ENCODE data around the gene OSM. TPM values are rescaled to one million over a fixed set of nuclear protein-coding genes. Genes with fewer than 3 reads are reported as not detected.

OSM gene
- total RNA-seq, 6 experiments from 2014 or later, result not detected

- H3K27me3 Mint-ChIP-seq (ENCODE audit: insufficient read depth), result peaks cover 38% of the 10 kb centered on the region
- H3K4me3 Mint-ChIP-seq, result no peak overlapping the region
- no peak for DNase-seq
- TF ChIP-seq CTCF (IDR thresholded peaks at IDR 0.05), result no peak
- no peak overlapping the region for H3K27ac Mint-ChIP-seq
- H3K4me1 Mint-ChIP-seq (ENCODE audit: low read depth), result peaks cover 18% of the 10 kb centered on the region
- H3K36me3 Mint-ChIP-seq (ENCODE audit: low read depth), result peaks cover 7% of the 10 kb centered on the region
- peaks cover 6% of the 10 kb centered on the region for H3K9me3 Mint-ChIP-seq
Measured at GRCh38 chr22:30222321-30222720, 44.3 kb downstream of the OSM start.

GRCh38 chr22:30221121-30221992, 45.3 kb downstream of the OSM start:
- H3K9me3 Mint-ChIP-seq, result peaks cover 6% of the 10 kb centered on the region
- H3K4me3 Mint-ChIP-seq, result no peak overlapping the region
- no peak for TF ChIP-seq CTCF (IDR thresholded peaks at IDR 0.05)
- peaks cover 7% of the 10 kb centered on the region for H3K36me3 Mint-ChIP-seq (ENCODE audit: low read depth)
- no peak overlapping the region for H3K27ac Mint-ChIP-seq
- H3K4me1 Mint-ChIP-seq (ENCODE audit: low read depth), result peaks cover 18% of the 10 kb centered on the region
- DNase-seq, result no peak
- H3K27me3 Mint-ChIP-seq (ENCODE audit: insufficient read depth), result peaks cover 36% of the 10 kb centered on the region

GRCh38 chr22:30220338-30221012, 46.2 kb downstream of the OSM start:
- Mint-ChIP-seq H3K27ac (no peak overlapping the region), H3K4me1 (ENCODE audit: low read depth) (peaks cover 18% of the 10 kb centered on the region)

GRCh38 chr22:30219668-30220278, 46.9 kb downstream of the OSM start:
- H3K36me3 Mint-ChIP-seq (ENCODE audit: low read depth), result peaks cover under 1% of the 10 kb centered on the region; the same call in 1 of the 2 replicates
- H3K9me3 Mint-ChIP-seq, result no peaks in the 10 kb centered on the region; the same call in 1 of the 2 replicates
- DNase-seq, result no peak
- no peak overlapping the region for H3K4me3 Mint-ChIP-seq
- peaks cover 18% of the 10 kb centered on the region for H3K4me1 Mint-ChIP-seq (ENCODE audit: low read depth)
- no peak overlapping the region for H3K27ac Mint-ChIP-seq
- no peak for TF ChIP-seq CTCF (IDR thresholded peaks at IDR 0.05)
- H3K27me3 Mint-ChIP-seq (ENCODE audit: insufficient read depth), result peaks cover 42% of the 10 kb centered on the region

More at GRCh38 chr22:30220338-30221012, 46.2 kb downstream of the OSM start:
- Mint-ChIP-seq H3K9me3 (peaks cover 6% of the 10 kb centered on the region), H3K36me3 (ENCODE audit: low read depth) (peaks cover 7% of the 10 kb centered on the region), H3K27me3 (ENCODE audit: insufficient read depth) (peaks cover 36% of the 10 kb centered on the region), H3K4me3 (no peak overlapping the region)
- no peak for TF ChIP-seq CTCF (IDR thresholded peaks at IDR 0.05)
- no peak for DNase-seq

- Mint-ChIP-seq H3K4me3 (no peak overlapping the region), H3K27ac (no peak overlapping the region), H3K4me1 (ENCODE audit: low read depth) (peaks cover 12% of the 10 kb centered on the region), H3K27me3 (ENCODE audit: insufficient read depth) (peaks cover 43% of the 10 kb centered on the region), H3K36me3 (ENCODE audit: low read depth) (no peaks in the 10 kb centered on the region), H3K9me3 (no peaks in the 10 kb centered on the region)
- DNase-seq, result no peak
- peak; percentile 52 for TF ChIP-seq CTCF (IDR thresholded peaks at IDR 0.05)
Measured at GRCh38 chr22:30219049-30219654, 47.5 kb downstream of the OSM start.

Data from HFFc6 (cell line).